GM13977 (cell line): ENCODE measurements around the gene ANKRD18A.
"Not testable (repeated sequence)": the region's sequence is repeated elsewhere in the genome, so short reads cannot be mapped to it uniquely, and the experiment has no call there.

ENCODE experiments used
- DNase-seq: peaks from one replicate; pipeline ENCODE4 v3.0.0; 2012; ENCODE audit warnings: low spot score
- in situ Hi-C: fragments of 300-500 bp; cut with MboI; formaldehyde crosslinking; loops from one replicate; pipeline ENCODE4 v1.12.0; 2022; ENCODE audit warnings: low sequenced_read_pairs, low pct_unique_long_range_greater_than_20kb, mixed read lengths, inconsistent platforms; ENCODE audit not compliant: unreplicated experiment
- TF ChIP-seq, protein P1 (sequence below): IDR thresholded peaks from 2 replicates; pipeline ENCODE4 v1.5.1; 2012; ENCODE audit warnings: mild to moderate bottlenecking, control low read depth; ENCODE audit not compliant: insufficient read depth; ENCODE audit errors: extremely low read depth, missing control alignments

The ANKRD18A gene

DNA sequence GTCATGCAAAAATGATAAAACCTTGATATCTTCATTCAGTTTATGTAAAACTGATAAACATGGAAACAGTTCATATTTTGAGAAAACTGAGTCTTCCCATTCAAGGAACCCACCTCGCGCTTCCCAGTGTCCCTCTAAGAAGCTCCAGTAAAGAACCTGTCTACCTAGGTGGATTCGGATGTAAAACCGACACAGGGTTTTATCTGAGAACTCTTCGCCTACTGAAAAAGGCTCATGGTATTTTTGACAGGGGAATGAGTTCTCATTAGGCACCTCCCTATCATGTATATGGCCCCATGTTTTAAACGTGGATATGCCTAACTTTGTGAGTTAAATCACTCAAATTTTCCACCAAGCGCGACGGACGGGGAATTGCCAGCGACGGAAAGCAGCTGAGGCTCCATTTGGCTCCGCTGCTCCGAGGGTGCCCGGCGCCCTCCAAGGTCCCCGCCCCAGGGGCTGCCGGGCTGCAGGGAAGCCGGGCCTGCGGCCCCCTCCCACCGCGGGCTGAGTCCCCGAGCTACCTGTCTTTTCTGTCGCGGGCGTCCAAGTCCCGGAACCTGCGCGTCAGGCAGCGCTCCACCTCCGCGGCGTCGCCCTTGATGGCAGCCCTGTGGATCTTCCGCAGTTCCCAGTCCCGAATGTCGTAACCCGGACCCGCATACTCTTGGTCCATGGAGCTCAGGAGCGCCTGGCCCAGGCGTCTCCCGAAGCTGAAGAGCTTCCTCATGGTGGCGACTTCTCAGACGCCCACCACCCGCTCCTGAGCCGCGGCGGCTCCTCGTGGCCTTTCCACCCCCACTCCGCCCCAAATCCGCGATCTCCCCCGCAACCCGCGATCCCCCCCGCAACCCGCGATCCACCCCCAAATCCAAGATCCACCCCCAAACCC lies 594 bp downstream of the ANKRD18A start:
- DNase-seq = no peak
- TF ChIP-seq, protein P1, sequence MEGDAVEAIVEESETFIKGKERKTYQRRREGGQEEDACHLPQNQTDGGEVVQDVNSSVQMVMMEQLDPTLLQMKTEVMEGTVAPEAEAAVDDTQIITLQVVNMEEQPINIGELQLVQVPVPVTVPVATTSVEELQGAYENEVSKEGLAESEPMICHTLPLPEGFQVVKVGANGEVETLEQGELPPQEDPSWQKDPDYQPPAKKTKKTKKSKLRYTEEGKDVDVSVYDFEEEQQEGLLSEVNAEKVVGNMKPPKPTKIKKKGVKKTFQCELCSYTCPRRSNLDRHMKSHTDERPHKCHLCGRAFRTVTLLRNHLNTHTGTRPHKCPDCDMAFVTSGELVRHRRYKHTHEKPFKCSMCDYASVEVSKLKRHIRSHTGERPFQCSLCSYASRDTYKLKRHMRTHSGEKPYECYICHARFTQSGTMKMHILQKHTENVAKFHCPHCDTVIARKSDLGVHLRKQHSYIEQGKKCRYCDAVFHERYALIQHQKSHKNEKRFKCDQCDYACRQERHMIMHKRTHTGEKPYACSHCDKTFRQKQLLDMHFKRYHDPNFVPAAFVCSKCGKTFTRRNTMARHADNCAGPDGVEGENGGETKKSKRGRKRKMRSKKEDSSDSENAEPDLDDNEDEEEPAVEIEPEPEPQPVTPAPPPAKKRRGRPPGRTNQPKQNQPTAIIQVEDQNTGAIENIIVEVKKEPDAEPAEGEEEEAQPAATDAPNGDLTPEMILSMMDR = no peak
- in situ Hi-C loops = no loop called here

GRCh38 chr9:38598029-38598745 lies 22.2 kb downstream of the ANKRD18A start:
- DNase-seq, in situ Hi-C loops: not testable (repeated sequence)

GRCh38 chr9:38595117-38595516 lies 25.3 kb downstream of the ANKRD18A start:
- DNase-seq, in situ Hi-C loops: not testable (repeated sequence)

- in situ Hi-C loops, DNase-seq: not testable (repeated sequence)
Observed at GRCh38 chr9:38591346-38592063, 28.9 kb downstream of the ANKRD18A start.

- DNase-seq, in situ Hi-C loops: not testable (repeated sequence)
Observed at GRCh38 chr9:38583765-38584164, 36.6 kb downstream of the ANKRD18A start.

DNA sequence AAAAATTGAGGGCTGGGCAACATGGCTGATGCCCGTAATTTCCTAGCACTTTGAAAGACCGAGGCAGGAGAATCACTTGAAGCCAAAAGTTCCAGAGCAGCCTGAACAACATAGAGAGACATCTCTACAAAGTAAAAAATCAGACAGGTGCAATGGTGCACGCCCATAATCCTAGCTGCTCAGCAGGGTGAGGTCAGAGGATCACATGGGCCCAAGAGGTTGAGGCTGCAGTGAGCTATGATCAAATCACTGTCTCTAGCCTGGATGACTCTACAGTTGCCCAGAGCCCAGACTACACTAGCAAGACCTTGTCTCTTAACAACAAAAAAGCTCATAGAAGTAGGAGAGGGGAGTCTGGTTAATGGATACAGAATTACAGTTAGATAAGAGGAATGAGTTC lies 40.3 kb downstream of the ANKRD18A start:
- DNase-seq, in situ Hi-C loops: not testable (repeated sequence)

GRCh38 chr9:38576181-38576580 lies 44.2 kb downstream of the ANKRD18A start:
- DNase-seq, in situ Hi-C loops: not testable (repeated sequence)

DNA sequence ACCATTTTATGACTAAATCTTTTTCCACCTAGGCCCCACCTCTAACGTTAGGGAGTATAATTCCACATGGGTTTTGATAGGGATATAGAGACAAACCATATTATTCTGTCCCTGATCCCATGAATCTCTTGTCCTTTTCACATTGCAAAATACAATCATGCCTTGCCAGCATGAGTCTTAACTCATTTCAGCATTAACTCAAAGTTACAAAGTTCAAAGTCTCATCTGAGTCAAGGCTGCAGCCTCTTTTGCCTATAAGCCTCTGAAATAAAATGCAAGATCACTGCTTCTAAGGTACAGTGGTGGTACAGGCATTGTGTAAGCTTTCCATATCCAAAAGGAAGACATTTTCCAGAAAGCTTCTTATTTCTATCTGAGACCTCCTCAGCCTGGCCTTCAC lies 54.3 kb downstream of the ANKRD18A start:
- DNase-seq, in situ Hi-C loops: not testable (repeated sequence)

- DNase-seq, in situ Hi-C loops: not testable (repeated sequence)
Observed at GRCh38 chr9:38565178-38565577, 55.2 kb downstream of the ANKRD18A start.

- in situ Hi-C loops, DNase-seq: not testable (repeated sequence)
Observed at GRCh38 chr9:38563911-38564310, 56.5 kb downstream of the ANKRD18A start.

GRCh38 chr9:38561134-38561533 lies 59.3 kb downstream of the ANKRD18A start:
- DNase-seq, in situ Hi-C loops: not testable (repeated sequence)

GRCh38 chr9:38559172-38559571 lies 61.2 kb downstream of the ANKRD18A start:
- in situ Hi-C loops = not testable (repeated sequence)

GRCh38 chr9:38557746-38558145 lies 62.6 kb downstream of the ANKRD18A start:
- in situ Hi-C loops = not testable (repeated sequence)

More at GRCh38 chr9:38559172-38559571, 61.2 kb downstream of the ANKRD18A start:
- DNase-seq = not testable (repeated sequence)

GRCh38 chr9:38554966-38555365 lies 65.4 kb downstream of the ANKRD18A start:
- DNase-seq, in situ Hi-C loops: not testable (repeated sequence)

More at GRCh38 chr9:38557746-38558145, 62.6 kb downstream of the ANKRD18A start:
- DNase-seq = not testable (repeated sequence)

DNA sequence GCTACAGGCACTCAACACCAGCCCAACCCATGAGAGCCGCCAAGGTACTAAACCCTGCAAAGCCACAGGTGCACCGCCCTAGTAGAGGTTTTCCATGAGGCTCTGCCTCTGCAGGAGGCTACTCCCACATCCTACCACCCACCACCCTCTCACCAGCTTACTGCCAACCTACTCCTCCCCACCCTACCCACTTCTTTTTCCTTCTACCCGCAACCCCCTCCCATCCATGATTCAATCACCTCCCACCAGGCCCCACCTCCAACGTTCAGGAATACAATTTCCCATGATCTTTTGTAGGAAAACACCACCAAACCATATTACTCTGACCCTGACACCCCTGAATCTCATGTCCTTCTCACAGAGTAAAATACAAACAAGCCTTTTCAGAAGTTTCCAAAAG lies 67.4 kb downstream of the ANKRD18A start:
- in situ Hi-C loops, DNase-seq: not testable (repeated sequence)

GRCh38 chr9:38546497-38547163 lies 73.8 kb downstream of the ANKRD18A start:
- DNase-seq, in situ Hi-C loops: not testable (repeated sequence)
